ENCODE data around the gene ERLEC1. TPM values are rescaled to one million over a fixed set of nuclear protein-coding genes. Genes with fewer than 3 reads are reported as not detected.

Gene ERLEC1
- total RNA-seq, 1 donor = 95.2 TPM

- H3K9me3 ChIP-seq (ENCODE audit: low read depth, low read length) = no peaks in the 10 kb centered on the region
- no peak overlapping the region for H2AFZ ChIP-seq (ENCODE audit: low read length)
- no peaks in the 10 kb centered on the region for H3K79me2 ChIP-seq (ENCODE audit: insufficient read depth, low read length)
- H3K4me3 ChIP-seq (ENCODE audit: insufficient read depth, low read length) = no peak overlapping the region
- H3K27me3 ChIP-seq (ENCODE audit: insufficient read depth, low read length) = no peaks in the 10 kb centered on the region
- H4K20me1 ChIP-seq (ENCODE audit: insufficient read depth, low read length) = no peaks in the 10 kb centered on the region
- no peaks in the 10 kb centered on the region for H3K4me1 ChIP-seq (ENCODE audit: insufficient read depth, low read length)
- H3K4me2 ChIP-seq (ENCODE audit: insufficient read depth, low read length) = no peak overlapping the region
- peaks cover 58% of the 10 kb centered on the region for H3K36me3 ChIP-seq (ENCODE audit: insufficient read depth, low read length)
- H3K27ac ChIP-seq (ENCODE audit: low read depth, low read length) = no peak overlapping the region
- TF ChIP-seq CTCF (IDR thresholded peaks at IDR 0.05; ENCODE audit: extremely low read depth, low read depth, low read length) = no peak
- no peak for DNase-seq (ENCODE audit: insufficient read length, low spot score, missing footprints)
Measured at GRCh38 chr2:53818854-53819435, 32.1 kb downstream of the ERLEC1 start.

GRCh38 chr2:53819634-53820033 is 32.8 kb downstream of the ERLEC1 start:
- no peaks in the 10 kb centered on the region for H3K27me3 ChIP-seq (ENCODE audit: insufficient read depth, low read length)
- no peak overlapping the region for H3K27ac ChIP-seq (ENCODE audit: low read depth, low read length)
- no peaks in the 10 kb centered on the region for H4K20me1 ChIP-seq (ENCODE audit: insufficient read depth, low read length)
- no peak overlapping the region for H3K4me3 ChIP-seq (ENCODE audit: insufficient read depth, low read length)
- no peak overlapping the region for H2AFZ ChIP-seq (ENCODE audit: low read length)
- H3K4me1 ChIP-seq (ENCODE audit: insufficient read depth, low read length) = no peaks in the 10 kb centered on the region
- TF ChIP-seq CTCF (IDR thresholded peaks at IDR 0.05; ENCODE audit: extremely low read depth, low read depth, low read length) = no peak
- H3K79me2 ChIP-seq (ENCODE audit: insufficient read depth, low read length) = no peaks in the 10 kb centered on the region
- DNase-seq (ENCODE audit: insufficient read length, low spot score, missing footprints) = no peak
- H3K36me3 ChIP-seq (ENCODE audit: insufficient read depth, low read length) = peaks cover 54% of the 10 kb centered on the region
- H3K4me2 ChIP-seq (ENCODE audit: insufficient read depth, low read length) = no peak overlapping the region
- no peaks in the 10 kb centered on the region for H3K9me3 ChIP-seq (ENCODE audit: low read depth, low read length)

GRCh38 chr2:53820048-53820447 is 33.2 kb downstream of the ERLEC1 start:
- H3K27me3 ChIP-seq (ENCODE audit: insufficient read depth, low read length) = no peaks in the 10 kb centered on the region
- no peak overlapping the region for H3K27ac ChIP-seq (ENCODE audit: low read depth, low read length)
- no peak overlapping the region for H2AFZ ChIP-seq (ENCODE audit: low read length)
- no peaks in the 10 kb centered on the region for H4K20me1 ChIP-seq (ENCODE audit: insufficient read depth, low read length)
- no peak for DNase-seq (ENCODE audit: insufficient read length, low spot score, missing footprints)
- no peaks in the 10 kb centered on the region for H3K79me2 ChIP-seq (ENCODE audit: insufficient read depth, low read length)
- no peak for TF ChIP-seq CTCF (IDR thresholded peaks at IDR 0.05; ENCODE audit: extremely low read depth, low read depth, low read length)
- no peak overlapping the region for H3K4me3 ChIP-seq (ENCODE audit: insufficient read depth, low read length)
- H3K4me2 ChIP-seq (ENCODE audit: insufficient read depth, low read length) = no peak overlapping the region
- no peaks in the 10 kb centered on the region for H3K9me3 ChIP-seq (ENCODE audit: low read depth, low read length)
- peaks cover 53% of the 10 kb centered on the region for H3K36me3 ChIP-seq (ENCODE audit: insufficient read depth, low read length)
- H3K4me1 ChIP-seq (ENCODE audit: insufficient read depth, low read length) = no peaks in the 10 kb centered on the region

GRCh38 chr2:53820711-53821110 is 33.9 kb downstream of the ERLEC1 start:
- H3K79me2 ChIP-seq (ENCODE audit: insufficient read depth, low read length) = no peaks in the 10 kb centered on the region
- no peak overlapping the region for H3K4me2 ChIP-seq (ENCODE audit: insufficient read depth, low read length)
- H3K36me3 ChIP-seq (ENCODE audit: insufficient read depth, low read length) = peaks cover 46% of the 10 kb centered on the region
- no peak overlapping the region for H3K4me3 ChIP-seq (ENCODE audit: insufficient read depth, low read length)
- H3K4me1 ChIP-seq (ENCODE audit: insufficient read depth, low read length) = no peaks in the 10 kb centered on the region
- H3K27ac ChIP-seq (ENCODE audit: low read depth, low read length) = no peak overlapping the region
- no peaks in the 10 kb centered on the region for H3K27me3 ChIP-seq (ENCODE audit: insufficient read depth, low read length)
- no peaks in the 10 kb centered on the region for H4K20me1 ChIP-seq (ENCODE audit: insufficient read depth, low read length)
- H2AFZ ChIP-seq (ENCODE audit: low read length) = no peak overlapping the region
- no peaks in the 10 kb centered on the region for H3K9me3 ChIP-seq (ENCODE audit: low read depth, low read length)
- TF ChIP-seq CTCF (IDR thresholded peaks at IDR 0.05; ENCODE audit: extremely low read depth, low read depth, low read length) = no peak
- no peak for DNase-seq (ENCODE audit: insufficient read length, low spot score, missing footprints)

Data from osteoblast (primary cell).